HG02610 (cell line): Measurements from ENCODE around the gene ALKBH4.
"Not testable (repeated sequence)": the region's sequence is repeated elsewhere in the genome, so short reads cannot be mapped to it uniquely, and the experiment has no call there.

Experiments used
- ATAC-seq: cut with Tn5 transposase; IDR thresholded peaks from one replicate; pipeline ENCODE4 v1.9.1; 2021; ENCODE audit warnings: mild to moderate bottlenecking, moderate library complexity; ENCODE audit not compliant: unreplicated experiment

The ALKBH4 gene

DNA sequence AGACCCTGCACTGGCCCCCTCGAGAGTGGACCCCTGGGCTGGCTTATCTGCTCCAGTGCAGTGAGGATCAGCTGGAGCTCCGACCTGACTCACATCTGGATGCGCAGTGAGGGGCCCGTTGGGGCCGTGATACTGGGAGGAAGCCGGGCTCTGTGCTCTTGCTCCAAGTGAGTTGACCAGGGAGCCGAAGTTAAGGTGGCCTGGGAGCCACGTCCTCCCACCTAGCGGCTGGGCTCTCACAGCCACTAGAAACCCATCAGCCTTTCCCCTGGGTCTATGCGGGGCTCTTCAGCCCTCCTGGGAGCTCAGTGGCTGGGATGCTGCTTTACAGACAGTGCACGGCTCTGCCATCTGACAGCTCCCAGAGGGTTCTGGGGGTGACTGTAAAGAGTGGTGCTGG lies 9.1 kb downstream of the ALKBH4 start:
- no peak for ATAC-seq

DNA sequence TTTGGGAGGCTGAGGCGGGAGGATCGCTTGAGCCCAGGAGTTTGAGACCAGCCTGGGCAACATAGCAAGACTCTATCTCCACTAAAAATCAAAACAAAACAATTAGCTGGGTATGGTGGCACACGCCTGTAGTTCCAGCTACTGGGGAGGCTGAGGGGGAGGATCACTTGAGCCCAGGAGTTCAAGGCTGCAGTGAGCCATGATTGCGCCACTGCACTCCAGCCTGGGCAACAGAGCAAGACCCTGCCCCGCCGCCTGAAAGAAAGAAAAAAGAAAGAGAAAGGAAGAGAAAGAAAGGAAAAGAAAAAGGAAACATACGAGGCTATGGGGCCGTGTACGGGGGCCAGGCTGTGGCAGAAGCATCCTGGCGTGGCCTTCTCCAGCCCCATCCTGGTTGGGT lies 9.7 kb downstream of the ALKBH4 start:
- not testable (repeated sequence) for ATAC-seq

DNA sequence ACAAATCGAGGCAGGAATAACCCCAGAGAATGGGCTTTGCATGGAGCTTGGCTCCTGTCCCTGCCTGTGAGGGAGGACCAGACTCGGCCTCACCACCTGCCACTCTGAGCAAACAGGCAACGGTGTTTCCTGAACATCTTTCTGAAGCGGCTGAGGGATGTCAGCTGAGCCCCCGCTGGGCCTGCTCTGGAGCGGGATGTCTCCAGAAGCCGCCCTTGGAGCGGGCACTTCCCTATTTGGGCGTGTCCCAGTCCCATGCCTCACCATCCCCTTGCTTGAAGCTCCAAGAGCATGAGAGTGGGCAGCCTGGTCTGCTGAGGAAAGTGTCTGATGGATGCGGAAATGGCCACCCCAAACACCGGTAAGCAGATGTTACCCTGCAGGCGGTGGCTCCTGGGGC lies 10.2 kb downstream of the ALKBH4 start:
- no peak for ATAC-seq

DNA sequence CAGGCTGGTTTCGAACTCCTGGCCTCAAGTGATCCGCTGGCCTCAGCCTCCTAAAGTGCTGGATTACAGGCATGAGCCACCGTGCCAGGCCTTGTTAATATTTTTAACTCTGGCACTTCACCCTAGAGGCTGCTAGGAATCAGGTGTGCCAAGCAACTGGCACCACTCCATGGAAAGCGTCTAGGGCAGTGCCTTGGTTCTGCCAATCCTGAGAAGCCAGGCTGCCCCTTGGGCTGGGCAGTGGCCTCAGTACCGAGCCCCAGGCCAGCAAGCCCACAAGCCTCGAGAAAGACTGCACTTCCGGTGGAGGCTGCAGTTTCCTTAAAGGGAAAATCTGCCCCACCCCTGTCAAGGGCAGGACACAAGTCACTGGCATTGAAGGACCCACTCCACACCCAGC lies 11.3 kb downstream of the ALKBH4 start:
- ATAC-seq = no peak

DNA sequence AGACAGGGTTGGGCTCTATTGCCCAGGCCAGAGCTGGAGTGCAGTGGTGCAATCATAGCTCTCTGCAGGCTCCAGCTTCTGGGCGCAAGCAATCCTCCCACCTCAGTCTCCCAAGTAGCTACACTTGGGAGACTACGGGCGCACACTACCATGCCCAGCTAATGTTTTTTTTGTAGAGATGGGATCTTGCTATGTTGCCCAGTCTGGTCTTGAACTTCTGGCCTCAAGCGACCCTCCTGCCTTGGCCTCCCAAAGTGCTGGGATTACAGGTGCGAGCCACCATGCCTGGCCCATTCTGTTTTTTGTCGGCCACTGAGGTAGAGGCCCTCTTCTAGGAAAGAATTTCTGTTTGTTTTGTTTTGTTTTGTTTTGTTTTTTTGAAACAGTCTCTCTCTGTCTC lies 12.2 kb downstream of the ALKBH4 start:
- no peak for ATAC-seq

DNA sequence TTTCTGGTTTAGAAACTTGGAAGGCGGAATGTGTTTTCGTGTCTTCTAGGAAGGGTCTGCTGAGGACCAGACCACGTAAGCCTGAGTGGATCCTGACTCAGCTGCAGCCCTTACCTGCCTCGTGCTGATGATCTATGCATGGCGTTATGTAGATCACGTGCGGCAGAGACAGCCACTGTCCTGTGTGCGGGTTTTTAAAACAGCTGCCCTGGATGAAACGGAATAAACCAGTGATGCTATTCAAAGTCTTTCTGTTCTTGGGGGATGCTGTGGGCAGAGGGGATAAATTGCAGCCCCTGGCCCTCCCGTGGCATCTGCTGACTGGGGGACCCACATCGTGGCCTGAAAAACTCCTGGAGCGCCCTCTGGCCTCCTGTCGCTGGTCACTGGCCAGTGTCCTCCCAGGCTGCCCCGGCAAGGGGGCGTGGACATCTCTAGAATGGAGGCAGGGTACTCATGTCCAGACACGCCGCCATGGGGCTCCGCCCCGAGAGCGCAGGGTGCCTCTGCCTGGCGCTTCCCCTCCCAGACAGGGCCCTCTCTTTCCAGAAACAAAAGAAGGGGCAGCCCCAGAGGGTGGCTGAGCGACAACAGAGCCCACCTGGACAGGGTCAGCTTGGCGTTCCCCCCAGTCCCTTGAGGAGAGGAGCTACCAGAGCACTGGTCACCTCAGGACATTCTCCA lies 13.2 kb downstream of the ALKBH4 start:
- ATAC-seq = no peak

DNA sequence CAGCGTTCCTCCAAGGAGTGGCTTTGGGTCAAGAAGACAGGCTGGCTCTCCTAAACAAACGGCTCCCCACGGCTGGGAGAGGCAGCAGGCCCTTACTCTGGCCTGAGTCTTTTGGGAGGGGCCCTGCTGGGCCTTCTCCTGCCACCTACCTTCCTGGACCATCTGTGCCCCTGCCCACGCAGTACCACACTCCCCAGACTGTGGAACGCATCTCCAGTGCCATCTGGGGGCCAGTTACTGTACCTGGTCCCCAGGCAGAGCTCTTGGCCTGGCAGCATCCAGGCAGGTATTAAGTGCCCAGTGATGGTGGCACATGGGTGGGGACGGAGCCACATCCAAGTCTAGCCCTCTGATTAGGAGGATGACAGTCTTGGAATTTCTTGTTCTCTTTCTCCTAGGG lies 14.4 kb downstream of the ALKBH4 start:
- ATAC-seq = no peak

DNA sequence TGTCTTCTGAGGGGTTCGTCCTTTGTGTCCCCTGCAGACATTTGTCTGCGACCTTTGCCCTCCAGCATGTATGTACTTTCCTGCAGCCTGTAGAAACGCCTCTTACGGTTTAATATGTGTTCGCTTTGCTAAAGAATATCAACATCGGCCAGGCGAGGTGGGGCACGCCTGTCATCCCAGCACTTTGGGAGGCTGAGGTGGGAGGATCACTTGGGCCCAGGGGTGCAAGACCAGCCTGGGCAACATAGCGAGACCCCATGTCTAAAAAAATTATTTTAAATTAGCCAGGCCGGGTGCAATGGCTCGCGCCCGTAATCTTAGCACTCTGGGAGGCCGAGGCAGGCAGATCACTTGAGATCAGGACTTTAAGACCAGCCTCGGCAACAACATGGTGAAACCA lies 15.5 kb downstream of the ALKBH4 start:
- ATAC-seq = no peak

DNA sequence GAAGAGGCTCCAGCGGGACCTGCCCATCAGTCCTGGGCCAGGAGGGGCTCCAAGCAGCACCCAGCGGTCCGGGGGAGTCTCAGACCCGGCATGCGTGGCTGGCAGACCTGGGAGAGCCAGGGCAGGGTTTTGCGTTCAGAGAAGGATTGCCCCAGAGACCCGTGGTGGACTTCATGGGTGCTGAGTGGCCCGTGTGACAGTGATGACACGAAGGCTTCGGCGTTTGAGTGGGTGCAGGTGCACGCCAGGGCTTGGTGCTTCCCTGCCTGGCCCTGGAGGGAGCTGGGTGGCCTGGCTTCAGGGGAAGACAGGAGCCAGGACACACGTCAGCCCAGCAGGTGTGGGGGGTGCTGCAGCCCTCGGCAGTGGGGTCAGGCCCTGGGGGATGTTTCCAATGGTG lies 17.4 kb downstream of the ALKBH4 start:
- no peak for ATAC-seq

DNA sequence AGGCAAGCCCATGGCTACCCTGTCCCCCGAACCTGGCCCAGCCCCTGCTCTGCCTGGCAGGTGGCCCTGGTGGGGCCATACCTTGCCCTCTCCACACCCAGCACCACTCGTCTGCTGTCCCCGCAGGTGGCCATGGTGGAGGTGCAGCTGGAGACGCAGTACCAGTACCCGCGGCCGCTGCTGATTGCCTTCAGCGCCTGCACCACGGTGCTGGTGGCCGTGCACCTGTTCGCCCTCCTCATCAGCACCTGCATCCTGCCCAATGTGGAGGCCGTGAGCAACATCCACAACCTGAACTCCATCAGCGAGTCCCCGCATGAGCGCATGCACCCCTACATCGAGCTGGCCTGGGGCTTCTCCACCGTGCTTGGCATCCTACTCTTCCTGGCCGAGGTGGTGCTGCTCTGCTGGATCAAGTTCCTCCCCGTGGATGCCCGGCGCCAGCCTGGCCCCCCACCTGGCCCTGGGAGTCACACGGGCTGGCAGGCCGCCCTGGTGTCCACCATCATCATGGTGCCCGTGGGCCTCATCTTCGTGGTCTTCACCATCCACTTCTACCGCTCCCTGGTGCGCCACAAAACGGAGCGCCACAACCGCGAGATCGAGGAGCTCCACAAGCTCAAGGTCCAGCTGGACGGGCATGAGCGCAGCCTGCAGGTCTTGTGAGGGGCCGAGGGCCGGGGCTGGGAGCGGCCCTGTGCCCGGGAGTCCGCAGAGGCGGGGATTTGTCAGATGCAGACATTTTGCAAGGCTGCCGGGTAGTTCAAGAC lies 18.1 kb downstream of the ALKBH4 start:
- ATAC-seq = no peak

DNA sequence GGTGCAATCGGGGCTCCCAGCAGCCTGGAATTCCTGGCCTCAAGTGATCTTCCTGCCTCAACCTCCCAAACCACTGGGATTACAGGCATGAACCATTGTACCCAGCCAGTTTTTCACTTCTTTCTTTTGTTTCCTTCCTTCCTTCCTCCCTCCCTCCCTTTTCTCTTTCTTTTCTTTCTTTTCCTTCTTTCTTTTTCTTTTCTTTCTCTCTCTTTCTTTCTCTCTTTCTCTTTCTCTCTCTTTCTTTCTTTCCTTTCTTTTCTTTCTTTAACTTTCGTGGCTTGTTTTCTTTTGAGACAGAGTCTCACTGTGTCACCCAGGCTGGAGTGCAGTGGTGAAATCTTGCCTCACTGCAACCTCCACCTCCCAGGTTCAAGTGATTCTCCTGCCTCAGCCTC lies 19.0 kb downstream of the ALKBH4 start:
- ATAC-seq = no peak

DNA sequence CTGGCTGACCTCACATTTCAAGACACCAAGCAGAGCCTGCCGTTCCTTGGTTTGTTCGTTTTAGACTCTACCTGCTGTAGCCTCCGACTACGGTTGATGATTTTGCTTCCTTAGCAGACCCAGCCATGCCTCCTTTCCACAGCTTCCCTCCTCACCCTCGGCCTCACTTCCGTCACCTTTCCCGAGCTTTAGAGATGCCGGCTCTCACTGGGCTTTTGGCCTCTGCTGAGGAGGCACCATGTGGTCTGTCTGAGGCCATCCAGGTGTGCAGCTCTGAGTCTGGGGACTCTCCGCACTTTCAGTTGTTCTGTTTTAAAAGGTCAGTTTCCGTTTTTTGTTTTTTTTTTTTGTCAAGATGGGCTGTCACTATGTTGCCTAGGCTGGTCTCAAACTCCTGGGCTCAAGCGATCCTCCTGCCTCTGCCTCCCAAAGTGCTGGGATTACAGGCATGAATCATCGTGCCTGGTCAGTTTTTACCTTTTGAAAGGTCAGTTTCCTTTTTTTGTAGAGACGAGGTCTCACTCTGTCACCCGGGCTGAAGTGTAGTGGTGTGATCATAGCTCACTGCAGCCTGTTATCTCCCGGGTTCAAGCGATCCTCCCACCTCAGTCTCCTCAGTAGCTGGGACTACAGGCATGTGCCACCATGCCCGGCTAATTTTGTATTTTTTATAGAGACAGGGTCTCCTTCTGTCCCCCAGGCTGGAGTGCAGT lies 19.5 kb downstream of the ALKBH4 start:
- peak; percentile 29 for ATAC-seq

DNA sequence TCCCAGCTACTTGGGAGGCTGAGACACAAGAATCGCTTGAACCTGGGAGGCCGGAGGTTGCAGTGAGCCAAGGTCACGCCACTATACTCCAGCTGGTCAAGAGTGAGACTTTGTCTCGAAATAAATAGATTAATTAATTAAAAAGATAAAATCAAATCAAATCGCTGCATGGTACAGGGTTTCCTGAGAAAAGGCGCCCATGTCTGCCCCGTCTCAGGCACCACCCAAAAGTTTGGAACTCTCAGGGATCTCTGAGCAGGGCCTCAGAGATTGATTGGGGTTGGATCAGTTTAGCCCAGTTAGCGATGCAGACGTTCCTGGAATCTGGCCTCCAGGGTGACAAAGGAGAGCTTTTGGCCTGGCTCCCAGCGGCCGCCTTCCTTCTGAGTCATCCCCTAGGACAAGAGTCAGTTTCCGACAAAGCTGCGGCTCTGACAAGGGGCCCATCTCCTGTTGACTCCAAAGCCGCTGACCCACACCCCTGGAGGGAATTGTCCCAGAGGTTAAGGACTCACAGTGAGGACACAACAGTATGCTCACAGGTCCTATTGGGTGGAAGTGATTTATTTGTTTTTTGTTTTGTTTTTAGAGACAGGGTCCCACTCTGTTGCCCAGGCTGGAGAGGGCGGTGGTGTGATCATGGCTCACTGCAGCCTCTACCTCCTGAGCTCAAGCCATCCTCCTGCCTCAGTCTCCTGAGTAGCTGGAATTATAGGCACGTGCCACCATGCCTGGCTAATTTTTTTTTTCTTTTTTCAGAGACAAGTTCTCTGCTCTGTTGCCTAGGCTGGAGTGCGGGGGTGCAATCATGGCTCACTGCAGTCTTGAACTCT lies 24.5 kb downstream of the ALKBH4 start:
- no peak for ATAC-seq

DNA sequence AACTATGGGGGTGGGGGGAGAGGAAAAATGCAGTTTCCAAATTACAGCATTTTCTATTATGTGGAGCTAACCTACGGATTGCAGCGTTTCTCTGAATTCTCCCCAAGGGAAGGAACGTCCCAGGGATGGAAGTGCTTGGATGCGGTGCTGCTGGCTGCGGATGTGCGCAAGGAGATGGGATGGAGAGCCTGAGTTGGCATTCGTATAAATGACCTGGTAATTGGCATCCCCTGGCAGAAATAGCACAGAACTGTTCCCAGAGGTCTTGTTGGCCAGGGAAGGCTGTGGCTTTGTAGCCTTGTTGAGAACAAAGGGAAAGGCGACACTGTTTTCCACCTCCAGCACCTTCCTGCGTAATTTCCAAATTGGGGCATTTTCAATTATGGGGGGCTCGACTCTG lies 28.5 kb downstream of the ALKBH4 start:
- no peak for ATAC-seq

DNA sequence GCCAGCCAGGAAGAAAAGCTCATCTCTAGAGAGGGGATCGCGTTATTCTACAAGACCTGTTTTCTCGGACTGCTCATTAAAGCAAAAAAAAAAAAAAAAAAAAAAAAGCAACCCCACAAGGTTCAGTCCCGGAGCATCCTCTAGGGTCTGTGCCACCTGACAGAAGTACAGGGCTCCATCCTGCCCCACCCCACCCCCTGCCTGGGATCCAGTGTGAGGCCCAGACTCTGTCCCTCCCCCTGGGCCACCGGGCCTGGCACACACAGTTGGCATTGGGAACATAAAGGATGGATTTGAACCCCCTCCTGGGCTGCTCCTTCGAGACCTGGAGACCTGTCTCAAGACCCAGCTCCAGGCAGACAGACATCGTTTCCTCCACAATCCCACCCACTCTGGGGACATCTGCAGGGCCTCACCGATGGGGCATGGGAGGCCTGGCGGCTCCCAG lies 30.6 kb downstream of the ALKBH4 start:
- ATAC-seq = no peak

DNA sequence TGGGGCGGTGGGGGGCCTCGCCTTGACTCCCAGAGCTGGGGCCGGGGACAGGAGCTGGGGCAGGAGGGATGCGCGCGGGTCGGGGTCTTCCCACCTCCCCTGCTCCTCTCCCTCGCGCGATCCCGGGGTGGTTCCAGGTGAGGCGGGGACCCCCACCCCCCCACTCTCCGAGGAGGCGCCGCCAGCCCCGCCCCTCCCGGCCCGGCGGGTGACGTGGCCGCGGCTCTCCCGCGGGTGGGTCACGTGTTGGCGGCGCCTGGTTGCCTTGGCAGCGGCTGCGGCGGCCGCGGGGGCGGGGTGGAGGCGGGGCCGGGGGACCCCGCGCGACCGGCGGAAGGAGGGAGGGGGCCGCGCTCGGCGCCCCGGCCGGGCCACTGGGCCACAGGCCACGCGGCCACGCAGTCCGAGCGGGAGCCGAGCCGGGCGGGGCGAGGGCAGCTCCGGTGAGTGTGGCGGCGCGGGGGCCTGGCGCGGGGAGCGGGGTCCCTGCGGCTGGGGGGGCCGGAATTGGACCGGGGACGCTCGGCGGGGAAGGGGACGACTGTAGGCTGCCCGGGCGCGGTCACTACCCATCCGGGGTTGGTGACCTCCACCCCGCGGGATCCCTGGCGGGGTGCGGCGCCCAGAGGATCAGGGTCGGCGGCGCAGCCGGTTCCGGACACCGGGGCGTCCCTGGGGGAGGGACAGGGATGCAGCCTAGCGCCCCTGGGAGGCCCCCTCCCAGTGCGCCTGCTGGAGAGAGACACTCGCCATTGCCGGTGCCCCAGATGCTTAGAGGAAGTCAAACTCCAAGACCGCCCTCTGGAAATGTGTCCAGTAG lies 31.2 kb downstream of the ALKBH4 start, which contains the start of gene ORAI2:
ORAI2 (plus strand) TSS at position 357 of the 820 bp plus-strand sequence. CDS start 5,382 bp downstream, outside the sequence.
- peak; percentile 69 for ATAC-seq

DNA sequence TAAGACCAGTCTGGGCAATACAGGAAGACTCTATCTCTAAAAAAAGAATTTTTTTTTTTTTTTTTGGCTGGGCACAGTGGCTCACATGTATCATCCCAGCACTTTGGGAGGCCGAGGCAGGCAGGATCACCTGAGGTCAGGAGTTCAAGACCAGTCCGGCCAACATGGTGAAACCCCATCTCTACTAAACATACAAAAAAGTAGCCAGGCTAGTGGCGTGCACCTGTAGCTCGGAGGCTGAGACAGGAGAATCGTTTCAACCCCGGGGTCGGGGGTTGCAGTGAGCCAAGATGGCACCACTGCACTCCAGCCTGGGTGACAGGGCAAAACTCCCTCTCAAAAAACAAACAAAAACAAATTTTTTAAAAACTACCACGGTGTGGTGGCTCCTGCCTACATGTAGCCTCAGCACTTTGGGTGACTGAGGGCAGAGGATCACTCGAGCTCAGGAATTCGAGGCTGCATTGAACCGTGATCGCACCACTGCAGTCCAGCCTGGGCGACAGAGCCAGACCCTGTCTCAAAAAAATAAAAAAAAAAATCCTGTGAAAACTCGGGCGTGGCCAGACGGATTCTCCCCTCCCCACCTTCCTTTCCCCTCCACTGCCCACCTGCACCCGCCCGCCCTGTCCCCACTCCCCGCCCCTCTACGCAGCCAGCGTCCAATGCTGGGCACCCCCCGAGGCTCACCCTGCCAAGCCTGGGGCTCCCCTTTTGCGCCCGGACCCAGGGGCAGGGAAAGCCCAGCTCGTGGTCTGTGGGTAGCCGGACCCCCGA lies 32.0 kb downstream of the ALKBH4 start:
- peak; percentile 27 for ATAC-seq

DNA sequence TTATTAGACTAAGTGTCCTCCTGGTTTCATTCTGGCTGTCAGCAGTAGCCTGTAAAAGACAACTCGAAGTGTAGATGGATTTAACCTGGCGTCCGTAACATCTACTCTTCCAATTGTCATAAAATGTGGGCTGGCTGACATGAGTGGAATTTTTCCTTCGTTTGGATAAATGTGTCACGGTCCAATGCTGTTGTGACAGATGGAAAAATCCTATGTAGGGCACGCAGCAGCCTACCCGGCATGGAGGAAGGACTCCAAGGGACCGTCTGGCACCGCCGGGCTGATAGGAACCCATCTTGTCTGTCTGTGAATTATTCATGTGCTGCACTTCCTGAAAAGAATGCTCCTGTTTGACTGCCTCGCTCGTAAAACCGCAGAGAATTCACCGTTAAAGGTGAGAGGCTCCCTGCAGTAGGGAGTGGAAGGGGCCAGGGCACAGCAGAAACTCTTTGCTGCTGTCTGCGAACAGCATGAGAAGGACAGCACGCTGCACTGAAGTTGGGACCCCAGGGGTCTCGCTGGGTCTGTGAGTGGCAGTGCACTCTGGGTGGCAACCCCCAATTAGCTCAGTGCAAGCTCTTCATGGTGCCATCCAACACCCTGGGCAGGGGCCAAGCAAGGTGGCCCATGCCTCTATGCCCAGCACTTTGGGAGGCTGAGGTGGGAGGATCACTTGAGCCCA lies 32.9 kb downstream of the ALKBH4 start:
- ATAC-seq = peak; percentile 32
